GM18520 (cell line): Measurements from ENCODE around the gene FAM240B.

Source experiments
- ATAC-seq: cut with Tn5 transposase; IDR thresholded peaks from one replicate; pipeline ENCODE4 v1.9.1; 2021; ENCODE audit not compliant: unreplicated experiment

FAM240B gene

GRCh38 chr9:38705917-38706316 lies 14.0 kb downstream of the FAM240B start:
- no peak for ATAC-seq

GRCh38 chr9:38700695-38701094 lies 19.2 kb downstream of the FAM240B start:
- no peak for ATAC-seq

GRCh38 chr9:38699337-38699736 lies 20.6 kb downstream of the FAM240B start:
- no peak for ATAC-seq

DNA sequence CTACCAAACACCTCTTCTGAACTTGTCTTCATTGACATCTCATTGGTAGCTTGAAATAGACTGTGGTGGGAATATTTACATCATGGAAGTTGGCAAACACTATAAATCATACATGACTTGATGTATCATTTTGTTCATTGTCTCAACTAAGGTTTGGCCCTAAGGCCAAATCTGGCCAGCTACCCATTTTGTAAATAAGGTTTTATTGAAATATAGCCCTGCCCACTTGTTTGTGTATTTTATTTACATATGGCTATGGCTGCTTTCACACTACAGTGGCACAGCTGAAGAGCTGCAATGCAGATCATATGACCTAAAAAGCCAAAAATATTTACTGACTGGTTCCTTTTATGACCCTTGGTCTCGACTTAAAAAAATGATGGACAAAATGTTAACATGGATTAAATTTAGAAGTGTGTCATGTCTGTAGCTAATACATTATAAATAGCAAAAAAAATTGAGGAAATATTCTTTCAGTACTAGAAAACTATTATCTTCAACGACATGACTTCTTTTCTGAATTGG lies 22.1 kb downstream of the FAM240B start:
- ATAC-seq, result no peak

DNA sequence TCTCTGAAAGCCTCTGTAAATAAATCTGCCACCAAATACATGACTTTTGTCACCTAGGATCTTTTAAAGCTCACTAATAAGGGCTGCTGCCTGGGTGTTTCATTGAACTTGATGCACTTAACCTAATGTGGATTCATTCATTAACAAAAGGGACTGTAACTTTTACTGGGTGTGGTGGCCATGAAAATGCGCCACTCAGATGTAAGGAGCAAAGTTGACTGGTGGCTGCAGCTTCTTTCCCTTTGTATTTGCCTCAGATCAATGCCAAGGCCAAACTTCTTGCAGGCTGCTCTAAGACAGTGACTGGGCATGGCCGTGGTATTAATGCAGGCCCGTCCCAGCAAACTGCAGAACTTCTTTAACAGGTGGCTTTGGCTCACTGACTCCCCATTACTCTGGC lies 22.9 kb downstream of the FAM240B start:
- ATAC-seq, result no peak

DNA sequence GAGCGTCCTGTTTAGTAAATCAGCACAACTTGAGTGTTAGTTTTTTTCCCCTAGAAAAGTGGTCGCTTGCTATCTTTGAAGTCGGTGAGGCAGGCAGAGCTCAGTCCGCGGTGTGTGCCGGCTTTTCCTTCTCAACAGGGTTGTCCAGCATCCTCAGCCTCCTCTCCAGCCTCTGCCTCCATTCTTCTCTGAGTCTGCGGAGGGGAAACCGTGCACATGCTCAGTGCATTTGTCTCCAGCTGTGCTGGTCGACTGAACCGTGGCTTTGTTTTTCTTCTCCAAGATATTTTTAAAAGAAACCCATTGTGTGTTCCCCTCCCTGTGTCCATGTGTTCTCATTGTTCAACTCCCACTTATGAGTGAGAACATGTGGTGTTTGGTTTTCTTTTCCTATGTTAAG lies 25.3 kb downstream of the FAM240B start:
- ATAC-seq, result no peak

DNA sequence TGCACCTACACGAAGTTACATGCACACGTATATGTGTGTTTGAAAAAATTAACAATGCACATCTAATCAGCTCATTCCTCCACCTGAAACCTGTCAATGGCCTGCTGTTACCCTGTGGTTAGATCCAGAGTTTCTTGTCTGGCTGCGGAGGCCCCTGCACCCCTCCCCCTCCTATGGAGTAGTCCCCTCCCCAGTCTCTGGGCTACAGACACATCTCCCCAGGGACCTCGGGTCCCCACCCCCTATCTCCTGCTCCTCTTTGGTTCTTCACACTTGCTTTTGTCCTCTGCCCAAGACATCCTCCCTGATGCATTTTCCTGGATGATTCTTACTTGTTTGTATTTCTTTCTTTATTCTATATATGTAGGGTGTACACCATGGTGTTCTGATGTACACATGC lies 27.2 kb downstream of the FAM240B start:
- no peak for ATAC-seq

GRCh38 chr9:38690574-38690973 lies 29.4 kb downstream of the FAM240B start:
- peak; percentile 35 for ATAC-seq

DNA sequence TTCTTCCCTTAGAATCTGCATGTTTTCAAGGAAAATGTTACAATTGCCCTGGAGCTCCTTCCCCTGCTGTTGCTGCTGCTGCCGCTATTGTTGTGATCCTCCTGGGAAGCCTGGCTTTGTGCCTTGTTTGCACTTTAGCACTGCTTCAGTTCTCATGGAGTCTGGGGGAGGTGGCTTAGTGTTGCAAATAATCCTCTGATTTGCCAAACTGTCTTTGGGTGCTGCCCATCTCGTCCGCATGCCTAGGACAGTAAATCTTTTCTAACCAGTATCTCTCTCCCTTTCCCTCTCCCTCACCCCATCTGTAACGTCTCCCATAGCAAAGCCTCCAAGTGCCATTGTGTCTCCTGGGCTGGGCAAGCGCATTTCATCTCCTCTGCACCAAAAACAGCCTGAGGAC lies 30.3 kb downstream of the FAM240B start:
- ATAC-seq, result no peak

GRCh38 chr9:38687992-38688391 lies 31.9 kb downstream of the FAM240B start:
- ATAC-seq, result no peak

DNA sequence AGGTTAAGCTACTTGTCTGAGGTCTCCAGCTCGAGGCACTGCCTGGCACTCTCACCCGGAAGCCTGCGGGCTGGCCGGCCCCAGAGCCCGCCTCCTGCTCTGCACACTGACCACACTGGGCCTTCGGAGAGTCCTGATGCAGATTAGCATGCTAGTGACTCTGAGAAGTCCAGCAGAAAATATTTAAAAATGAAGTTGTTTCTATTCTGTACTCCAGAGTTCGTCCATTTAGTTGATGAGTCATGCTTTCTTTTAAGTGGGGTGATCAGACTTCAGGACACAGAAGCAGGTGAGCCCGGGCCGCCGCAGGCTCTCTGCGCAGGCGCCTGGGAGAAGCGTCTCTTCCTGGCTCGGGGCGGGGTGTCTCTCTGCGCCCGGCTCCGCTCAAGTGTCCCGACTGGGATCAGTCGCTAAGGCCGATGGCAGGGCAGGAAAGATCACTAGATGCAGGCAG lies 32.5 kb downstream of the FAM240B start:
- ATAC-seq, result no peak

GRCh38 chr9:38686933-38687332 lies 33.0 kb downstream of the FAM240B start:
- ATAC-seq, result no peak

GRCh38 chr9:38685535-38685934 lies 34.4 kb downstream of the FAM240B start:
- ATAC-seq, result no peak

DNA sequence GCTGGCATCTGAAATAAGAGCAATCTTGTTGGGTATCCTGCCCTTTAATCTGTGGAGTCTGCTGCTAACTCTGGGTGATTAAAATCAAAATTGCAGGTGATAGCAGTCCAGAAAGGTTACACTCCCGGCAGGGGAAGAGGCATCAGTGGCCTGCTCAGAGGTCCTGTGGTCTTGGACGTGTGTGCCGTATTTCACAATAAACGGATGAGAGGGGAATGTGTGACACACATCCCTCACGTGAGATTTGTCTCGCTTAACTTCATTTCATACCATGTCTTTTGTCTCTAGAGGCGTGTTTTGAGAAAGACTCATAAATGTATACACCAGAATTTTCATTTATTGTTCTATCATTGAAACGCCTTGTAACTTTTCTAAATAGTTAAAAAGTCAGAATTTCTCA lies 36.6 kb downstream of the FAM240B start:
- no peak for ATAC-seq

DNA sequence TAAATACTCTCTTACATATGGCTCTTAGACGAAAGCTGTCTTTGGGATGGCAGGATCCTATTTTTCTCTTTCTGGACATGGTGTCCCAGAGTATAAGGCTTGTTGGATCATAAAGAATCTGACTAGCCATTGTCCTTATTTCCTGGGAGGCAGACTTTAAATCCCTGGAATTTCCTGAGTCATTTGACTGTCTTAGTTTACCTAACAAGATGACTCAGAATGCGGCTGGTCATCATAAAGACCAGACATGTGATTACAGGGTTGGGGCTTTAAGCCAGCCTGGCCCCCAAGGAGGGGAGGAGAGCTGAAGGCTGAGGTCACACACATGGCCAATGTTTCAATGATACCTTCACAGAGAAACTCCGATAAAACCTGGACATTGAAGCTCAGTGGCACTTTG lies 37.2 kb downstream of the FAM240B start:
- no peak for ATAC-seq

DNA sequence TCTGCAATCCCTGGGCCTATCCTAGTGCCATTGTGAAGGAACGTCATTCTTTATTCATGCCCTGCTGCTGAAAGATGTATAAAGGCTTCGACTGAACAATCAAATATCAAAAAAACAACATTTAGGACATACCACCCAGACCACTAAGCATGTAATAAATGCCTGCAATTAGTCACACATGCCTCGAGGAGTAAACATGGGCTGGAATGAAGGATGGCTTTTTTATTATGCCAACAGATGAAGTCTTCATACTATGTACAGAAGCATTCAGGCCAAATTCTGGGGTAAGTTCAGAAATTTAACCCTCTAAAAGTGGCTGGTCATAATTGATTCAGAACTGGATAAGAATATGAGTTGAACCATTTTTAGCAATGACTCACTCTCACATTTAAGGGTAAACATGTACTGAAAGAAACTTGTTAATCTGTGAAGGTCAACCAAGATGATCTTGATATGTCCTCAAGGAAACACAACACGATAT lies 38.1 kb downstream of the FAM240B start:
- peak; percentile 42 for ATAC-seq

DNA sequence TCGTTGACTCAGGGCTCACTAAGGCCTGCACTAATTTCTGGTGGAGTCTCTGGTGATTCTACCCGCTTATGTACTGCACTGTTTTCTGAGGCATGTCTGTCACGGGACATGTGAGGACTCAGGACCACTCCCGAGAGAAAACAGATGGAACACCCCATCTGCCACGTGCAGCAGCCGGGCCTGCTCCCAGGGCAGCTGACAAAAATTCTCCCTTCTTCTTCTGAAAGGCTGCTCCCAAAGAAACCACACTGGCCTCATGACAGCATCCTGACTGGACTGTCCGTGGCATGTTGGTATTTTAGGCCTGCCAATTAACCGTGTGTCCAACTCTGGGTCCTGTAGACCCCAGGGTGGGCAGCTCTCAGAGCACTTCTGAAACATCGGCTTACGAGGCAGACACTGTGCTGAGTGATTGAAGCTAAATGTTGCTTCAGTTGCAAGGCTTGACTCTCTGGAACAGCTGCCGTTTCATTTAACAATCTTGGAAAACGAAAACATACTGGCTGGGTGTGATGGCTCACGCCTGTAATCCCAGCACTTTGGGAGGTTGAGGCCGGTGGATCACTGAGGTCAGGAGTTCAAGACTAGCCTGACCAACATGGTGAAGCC lies 39.0 kb downstream of the FAM240B start:
- no peak for ATAC-seq

DNA sequence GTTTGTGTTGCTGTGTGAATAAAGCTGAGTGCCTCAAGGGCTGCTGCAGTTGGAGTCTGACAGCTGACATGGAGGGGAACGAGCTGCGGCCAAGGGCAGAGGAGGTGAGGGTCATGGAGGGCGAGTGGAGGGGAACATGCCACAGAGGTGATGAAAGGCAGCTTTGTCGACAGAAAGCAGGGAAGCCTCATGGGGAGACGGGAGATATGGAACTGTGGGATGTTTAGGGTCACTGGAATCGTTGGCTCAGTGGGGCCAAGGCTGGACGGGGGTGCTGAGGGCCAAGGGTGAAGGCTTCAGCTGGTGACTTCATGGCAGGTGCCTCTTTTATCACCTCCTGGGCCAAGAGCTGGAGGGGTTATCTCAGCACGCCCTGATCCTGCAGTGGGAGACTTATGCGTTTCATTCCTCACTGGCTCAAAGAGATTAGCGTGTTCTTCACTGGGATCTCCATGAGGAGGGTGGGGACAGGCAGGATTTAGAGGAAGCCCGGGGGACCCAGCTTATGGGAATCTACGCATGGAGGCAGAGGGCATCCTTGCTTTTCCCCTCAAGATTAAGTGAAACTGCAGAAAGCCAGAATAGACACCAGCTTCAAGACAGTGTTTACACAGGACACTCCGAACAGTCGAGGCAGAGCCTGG lies 42.2 kb downstream of the FAM240B start:
- no peak for ATAC-seq

GRCh38 chr9:38675831-38676230 lies 44.1 kb downstream of the FAM240B start:
- no peak for ATAC-seq

DNA sequence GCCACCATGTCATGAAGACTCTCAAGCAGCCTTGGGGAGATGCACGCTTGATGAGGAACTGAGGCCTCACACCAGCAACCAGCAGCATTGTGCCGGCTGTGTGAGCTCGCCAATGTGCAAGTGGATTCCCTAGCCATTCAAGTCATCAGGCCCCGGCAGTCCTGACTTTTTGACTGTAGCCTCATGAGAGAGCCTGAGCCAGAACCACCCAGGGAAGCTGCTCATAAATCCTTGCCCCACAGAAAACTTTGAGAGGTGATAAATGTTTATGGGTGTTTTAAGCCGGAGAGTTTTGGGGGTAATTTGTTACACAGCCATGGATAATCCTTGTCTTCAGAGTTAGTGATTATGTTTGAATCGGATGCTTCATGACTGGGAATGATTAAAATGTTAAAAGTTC lies 44.7 kb downstream of the FAM240B start:
- no peak for ATAC-seq

GRCh38 chr9:38673399-38674193 lies 46.3 kb downstream of the FAM240B start:
- no peak for ATAC-seq

GRCh38 chr9:38671748-38672147 lies 48.2 kb downstream of the FAM240B start:
- ATAC-seq, result peak; percentile 36
